HL-60/S4 treated with phorbol 12-myristate 13-acetate at 8.2 ng/mL for 4 days and 3 days (cell line): ENCODE results near the gene GOLT1A.
"Not testable (repeated sequence)": the region's sequence is repeated elsewhere in the genome, so short reads cannot be mapped to it uniquely, and the experiment has no call there.

Source experiments
- in situ Hi-C: fragments of 300-500 bp; cut with MboI; formaldehyde crosslinking; loops from 2 replicates; pipeline ENCODE4 v1.15.0; 2022; ENCODE audit warnings: low sequenced_read_pairs

Gene GOLT1A

DNA sequence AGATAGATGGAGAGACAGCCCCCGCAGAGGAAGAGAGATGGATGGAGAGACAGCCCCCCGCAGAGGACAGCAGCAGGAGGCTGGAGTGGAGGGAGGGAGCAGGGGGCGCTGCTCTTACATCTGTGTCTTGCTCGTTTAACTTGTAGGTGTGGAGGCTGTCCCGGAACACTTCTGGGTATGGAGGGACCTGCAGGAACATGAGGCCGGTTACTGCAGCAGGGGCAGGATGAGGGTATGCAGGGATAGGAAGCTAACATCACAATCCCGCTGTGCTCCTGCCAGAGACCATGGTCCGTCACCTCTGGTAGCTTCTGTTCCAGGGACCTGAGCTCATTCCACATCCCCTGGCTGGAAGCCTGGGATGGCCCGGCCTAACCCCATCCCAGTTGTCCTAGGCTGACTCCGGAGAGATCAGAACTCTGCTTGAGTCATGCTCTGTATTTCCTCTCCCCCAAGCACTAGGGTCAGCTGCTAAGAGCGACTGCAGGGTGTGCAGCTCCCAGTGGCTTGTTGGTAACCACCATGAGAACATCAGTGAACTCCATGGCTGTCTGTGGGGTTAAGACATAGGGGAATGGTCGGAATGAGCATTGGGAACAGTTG, 36.7 kb upstream of the GOLT1A start:
- in situ Hi-C loops = loop anchor here (25.0 kb wide), 1 partner anchor 1513 kb away; no protein-coding TSS in a partner anchor

DNA sequence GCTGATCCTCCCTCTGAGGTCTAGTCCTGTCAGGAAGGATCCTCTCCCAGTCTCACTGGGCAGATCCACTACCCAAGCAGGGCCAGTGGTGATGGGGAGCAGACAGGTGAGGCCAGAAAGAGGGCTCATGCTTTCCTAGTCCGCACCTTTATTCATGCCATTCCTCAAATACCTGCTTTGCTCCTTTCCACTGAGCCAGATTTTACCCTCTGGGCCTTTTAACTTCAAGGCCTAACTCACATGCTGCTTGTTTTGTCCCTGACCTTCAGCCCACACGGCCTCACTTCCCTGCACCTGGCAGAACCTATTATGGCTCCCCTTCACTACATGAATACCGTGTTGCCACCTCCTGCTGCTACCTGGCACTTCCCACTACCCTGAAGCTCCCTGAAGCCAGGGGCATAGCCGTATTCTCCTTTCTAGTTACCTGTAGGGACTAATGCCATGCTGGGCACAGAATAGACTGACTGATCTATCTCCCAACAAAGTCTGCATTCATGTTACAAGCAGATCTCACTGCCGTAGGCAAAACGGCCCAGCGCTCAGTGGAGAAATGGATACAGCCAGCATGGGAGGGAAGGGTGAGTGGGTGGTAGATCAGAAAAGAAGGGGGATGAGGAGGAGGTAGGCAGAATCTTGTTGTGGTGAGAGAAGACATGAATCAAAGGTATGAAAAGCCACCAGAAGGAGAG, 36.1 kb upstream of the GOLT1A start:
- in situ Hi-C loops = loop anchor here (25.0 kb wide), 1 partner anchor 1513 kb away; no protein-coding TSS in a partner anchor

DNA sequence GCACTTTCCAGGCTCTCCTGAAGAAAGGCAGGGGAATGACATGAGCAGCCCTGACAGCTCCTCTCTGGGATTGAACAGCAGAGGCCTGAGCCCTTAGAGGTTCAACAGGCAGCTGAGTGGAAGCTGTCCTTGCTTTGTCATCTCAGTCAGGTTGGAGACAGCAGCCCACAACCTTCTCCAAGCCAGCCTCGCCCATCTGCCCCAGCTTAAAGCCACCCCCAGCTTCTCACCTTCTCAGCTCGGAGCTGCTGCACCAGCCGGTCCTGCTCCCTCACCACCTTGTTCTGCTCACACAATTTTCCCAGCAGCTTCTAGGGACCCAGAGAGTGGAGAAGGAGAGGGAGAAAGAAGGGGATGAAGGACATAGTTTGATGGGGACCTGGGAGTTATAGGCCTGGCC, 35.2 kb upstream of the GOLT1A start:
- in situ Hi-C loops = no loop called here

DNA sequence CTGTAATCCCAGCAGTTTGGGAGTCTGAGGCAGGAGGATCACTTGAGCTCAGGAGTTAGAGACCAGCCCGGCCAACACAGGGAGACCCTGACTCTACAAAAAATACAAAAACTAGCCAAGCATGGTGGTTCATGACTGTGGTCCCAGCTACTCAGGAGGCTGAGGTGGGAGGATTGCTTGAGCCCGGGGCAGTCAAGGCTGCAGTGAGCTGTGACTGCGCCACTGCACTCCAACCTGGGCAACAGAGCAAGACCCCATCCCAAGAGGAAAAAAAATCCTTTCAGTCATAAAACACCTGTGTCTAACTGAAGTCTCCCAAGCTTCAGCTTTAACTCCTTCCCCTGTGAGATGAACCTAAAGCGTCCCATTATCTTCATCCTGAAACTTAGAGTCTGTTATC, 33.1 kb upstream of the GOLT1A start:
- in situ Hi-C loops = no loop called here

DNA sequence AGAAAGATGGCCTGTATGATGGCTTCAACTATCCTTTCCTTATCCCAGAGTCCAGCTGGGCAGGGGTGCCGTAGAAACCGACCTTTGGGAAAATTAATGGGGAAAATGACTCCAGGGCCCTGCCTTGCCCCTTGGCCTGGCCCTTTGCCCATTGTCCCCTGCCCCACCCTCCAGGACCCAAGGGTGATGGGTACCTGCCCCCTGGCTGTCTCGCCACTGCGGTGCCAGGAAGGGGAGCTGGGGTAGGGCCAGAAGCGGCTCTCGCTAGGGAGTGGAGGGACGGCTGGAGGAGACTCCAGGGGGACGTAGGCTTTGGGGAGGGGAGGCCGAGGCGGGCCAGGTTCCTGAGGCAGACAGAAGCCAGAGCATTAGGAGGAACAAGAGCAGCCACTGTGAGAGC, 29.1 kb upstream of the GOLT1A start:
- in situ Hi-C loops = no loop called here

DNA sequence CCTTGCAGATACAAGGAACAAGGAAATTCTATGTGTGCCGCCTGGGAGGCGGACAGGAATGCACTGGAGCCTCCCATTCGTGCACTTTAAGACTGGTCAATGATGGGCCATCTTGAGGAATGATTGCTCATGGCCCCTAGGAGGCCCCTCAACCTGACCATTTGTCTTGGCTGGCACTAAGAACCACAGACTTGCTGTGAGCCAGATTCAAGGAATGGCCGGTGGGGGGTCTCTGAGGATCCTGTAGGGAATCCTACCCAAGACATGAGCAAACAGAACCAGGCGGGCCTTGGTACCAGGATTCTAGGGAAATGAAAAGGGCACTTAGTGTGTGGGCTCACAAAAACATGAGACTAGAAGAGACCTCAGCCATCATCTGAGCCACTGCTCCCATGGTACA, 28.1 kb upstream of the GOLT1A start:
- in situ Hi-C loops = no loop called here

DNA sequence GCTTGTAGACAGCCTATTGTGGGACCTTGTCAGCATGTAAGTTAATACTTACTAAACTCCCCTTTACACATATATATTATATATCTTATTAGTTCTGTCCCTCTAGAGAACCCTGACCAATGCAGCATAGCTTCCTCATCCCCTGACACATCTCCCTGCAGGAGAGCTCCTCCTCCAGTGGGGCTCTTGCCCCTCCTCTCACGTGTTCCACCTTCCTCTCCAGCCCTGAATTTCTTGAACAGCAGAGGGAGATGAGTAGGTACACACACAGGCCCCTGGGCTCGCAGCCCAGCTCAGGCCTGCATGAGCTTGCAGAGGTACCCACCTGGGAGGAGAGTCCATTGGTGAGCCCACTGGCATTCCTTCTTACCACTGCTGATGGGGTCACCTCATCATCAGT, 27.3 kb upstream of the GOLT1A start:
- in situ Hi-C loops = no loop called here

DNA sequence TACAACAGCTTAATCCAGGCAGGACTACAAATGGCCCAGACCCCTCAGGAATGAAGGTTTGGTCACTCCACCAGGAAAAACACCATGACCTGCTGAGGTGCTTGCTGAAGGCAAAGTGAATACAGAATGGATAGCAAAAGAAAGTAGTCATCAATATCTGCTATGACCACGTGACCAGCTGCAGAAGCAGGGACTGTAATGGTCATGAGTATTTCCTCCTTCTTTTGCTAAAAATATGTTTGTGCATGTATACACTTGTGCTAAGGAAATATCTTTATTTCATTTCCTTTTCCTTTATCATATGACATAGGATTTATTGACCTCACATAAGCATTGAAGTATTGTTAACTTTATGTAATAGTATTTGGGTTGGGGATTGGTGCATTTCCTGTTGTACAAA, 26.4 kb upstream of the GOLT1A start:
- in situ Hi-C loops = no loop called here

DNA sequence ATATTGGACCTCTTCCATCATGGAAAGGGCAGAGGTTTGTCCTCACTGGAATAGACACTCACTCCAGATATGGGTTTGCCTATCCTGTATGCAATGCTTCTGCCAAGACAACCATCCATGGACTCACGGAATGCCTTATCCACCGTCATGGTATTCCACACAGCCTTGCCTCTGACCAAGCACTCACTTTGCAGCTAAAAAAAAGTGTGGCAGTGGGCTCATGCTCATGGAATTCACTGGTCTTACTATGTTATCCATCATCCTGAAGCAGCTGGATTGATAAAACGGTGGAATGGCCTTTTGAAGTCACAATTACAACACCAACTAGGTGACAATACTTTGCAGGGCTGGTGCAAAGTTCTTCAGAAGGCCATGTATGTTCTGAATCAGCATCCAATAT, 25.6 kb upstream of the GOLT1A start:
- in situ Hi-C loops = not testable (repeated sequence)

DNA sequence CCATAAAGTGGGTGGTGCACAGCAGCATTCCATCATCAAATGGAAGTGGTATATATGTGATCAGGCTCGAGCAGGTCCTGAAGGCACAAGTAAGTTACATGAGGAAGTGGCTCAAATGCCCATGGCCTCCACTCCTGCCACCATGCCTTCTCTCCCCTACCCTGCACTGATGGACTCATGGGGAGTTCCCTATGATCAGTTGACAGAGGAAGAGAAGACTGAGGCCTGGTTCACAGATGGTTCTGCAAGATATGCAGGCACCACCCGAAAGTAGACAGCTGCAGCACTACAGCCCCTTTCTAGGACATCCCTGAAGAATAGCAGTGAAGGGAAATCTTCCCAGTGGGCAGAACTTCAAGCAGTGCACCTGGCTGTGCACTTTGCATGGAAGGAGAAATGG, 24.7 kb upstream of the GOLT1A start:
- in situ Hi-C loops = not testable (repeated sequence)

DNA sequence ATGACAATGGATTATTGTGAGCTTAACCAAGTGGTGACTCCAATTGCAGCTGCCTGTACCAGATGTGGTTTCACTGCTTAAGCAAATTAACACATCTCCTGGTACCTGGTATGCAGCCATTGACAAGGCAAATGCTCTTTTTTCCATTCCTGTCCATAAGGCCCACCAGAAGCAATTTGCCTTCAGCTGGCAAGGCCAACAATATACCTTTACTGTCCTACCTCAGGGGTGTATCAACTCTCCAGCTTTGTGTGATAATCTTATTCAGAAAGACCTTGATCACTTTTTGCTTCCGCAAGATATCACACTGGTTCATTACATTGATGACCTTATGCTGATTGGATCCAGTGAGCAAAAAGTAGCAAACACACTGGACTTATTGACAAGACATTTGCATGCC, 23.7 kb upstream of the GOLT1A start:
- in situ Hi-C loops = not testable (repeated sequence)

DNA sequence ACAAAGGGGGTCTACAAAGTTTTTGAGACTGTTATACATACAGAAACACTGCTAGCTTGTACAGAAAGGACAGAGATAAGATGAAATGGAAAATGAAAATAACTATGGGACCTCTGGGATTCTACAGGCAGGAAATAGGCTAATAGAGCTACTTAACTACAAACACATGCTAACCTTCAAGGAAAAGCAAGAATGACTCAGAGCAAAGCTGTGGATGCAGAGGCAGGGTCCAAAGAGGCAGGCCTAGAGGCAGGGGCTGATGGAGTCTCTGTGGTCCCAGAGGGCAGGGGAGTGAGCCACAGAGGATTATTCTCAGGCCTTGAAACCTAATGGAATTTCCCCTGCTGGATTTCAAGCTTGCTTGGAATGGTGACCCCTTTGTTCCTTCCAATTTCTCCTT, 18.7 kb upstream of the GOLT1A start:
- in situ Hi-C loops = no loop called here

DNA sequence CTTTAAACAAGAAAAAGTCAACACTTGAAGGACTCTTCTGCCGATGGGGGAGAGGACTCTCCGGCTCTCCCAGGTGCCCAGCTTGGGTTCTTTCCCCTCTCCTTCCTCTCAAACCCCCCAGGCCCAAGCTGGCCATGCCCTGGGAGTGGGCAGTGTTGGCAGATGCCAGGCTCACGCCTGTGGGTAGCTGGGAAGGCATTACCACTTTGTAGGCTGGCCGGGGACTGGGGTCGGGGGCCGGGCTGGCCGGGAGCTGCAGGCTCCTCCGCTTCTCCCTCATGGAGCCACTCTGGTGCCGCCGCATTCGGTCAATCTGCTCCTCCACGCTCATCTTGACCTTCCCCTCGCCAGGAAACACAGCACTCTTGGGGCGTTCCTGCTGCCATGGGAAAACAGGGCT, 16.4 kb upstream of the GOLT1A start:
- in situ Hi-C loops = no loop called here

DNA sequence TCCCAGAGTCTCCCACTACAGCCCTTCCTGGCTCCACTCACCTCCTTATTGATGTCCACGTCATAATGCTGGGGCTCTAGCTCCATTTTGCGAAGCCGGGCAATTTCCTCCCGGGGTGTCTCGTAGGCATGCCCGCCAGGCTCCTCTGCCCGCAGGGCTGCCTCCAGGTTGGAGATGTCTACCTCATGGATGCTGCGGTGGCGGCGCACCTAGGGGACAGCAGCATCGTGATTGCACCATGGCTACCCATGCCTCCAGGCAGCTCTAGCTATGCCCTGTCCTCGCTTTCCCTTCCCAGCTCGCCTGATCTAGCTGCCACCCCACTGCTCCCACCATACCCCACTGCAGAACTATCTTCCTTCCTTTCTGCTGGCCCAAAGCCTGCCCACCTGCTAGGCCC, 15.1 kb upstream of the GOLT1A start:
- in situ Hi-C loops = no loop called here

DNA sequence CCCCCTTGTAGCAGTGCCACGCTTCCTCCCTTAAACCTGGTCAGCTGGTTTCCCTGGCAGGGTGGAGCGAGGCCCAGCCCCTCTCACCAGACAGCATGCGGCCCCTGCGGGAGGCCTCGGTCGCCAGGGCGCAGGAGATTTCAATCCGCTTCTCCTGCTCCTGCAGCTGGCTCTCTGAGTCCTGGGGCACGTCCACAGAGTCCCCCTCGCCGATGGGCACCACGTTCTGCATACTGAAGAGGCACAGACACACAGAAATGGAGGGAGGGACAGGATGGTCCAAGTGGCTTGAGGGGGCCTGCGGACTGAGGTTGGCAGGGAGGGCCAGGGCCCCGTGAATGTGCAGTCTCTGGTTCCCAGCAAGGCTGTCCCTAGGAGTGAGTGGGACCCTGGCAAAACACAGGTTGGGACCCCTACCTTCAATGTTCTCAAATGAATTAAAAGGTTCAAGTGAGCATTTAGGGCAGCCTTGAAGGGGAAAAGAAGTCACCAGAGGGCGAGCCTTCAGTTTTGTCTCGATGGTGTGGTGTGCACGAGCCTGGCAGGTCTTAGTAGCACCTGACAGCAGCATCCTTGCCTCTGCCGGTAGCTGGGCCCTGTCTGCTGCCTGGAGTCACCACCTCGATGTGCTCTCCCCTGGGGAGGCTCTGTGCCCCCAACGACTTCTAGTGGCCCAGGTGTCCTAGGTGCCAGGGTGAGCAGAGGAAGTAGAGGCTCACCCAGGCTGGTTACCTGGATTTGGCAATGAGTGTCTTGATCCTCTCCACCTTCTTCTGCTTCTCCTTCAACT, 14.4 kb upstream of the GOLT1A start:
- in situ Hi-C loops = no loop called here

DNA sequence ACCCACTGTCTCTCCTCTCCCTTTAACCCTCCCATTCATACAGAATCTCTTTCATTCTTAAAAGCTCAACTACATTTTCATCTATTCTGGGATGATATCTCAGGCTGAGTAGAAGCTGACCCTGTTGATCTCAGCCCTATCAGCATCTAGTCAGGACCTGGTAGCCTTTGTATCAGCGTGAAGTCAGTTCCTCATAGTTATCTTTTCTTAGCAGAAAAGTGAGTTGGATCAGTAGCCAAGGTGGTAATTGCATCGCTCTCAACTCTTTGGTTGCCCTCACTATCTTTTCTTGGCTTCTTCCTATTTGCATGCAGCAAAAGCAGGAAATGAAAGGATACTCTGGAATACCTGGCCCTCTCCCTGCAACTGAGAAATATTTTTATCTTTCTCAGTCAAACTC, 13.6 kb upstream of the GOLT1A start:
- in situ Hi-C loops = no loop called here

DNA sequence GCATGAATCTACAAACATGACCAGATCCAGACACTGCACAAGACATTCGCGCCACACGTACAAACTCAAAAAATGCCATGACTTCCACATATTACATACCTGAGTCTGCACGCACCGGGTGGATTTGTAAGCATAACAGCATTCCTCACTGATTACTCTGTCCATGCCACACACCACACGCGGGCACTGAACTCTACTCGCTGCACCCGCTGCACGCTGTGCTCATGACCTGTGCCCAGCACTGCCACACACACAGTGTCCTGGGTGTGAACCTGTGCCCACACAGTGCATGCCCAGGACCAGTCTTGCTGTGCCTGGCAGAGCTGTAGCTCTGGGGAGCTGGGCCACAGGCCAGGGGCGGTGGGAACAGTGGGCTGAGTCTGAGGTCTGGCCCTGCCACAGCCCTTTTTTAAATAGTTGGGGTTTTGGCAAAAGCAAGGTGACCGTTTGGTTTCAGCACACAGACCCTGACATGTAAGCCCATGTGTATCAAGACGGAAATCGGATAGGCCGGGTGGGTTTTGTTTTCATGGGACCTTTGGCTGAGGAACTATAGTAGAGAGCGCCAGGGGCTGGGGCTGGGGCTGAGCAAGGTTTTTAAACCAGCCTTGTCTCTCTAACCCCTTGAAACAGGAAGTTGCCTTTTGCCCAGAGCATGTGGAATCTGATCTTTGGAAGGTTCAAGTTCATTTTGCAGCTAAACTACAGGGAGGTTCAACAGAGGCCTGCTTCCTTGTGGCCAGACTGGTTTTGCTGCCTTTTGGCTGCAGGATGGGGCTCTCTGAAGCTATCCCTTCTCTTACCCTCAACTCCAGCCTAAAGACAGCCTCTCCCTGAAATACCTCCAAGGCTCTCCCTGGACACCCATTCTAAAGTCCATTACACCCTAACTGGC, 12.3 kb upstream of the GOLT1A start:
- in situ Hi-C loops = no loop called here

DNA sequence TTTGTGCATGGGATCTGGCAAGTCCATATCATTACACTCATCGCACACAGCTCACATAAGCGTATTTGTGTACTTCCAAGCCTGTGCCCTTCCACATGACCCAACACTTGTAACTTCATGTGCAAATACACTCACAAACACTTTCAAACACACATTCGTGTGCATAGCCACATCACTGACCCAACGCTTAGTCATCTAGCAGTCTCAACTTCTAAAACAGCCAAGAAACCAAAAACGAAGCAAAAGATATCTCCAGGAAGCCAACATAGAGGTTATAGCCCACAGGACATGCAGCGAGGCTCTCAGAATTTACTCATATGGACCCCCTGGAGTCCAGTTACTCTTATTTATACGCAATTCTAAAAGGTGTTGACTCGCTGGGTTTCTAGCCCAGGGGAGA, 10.9 kb upstream of the GOLT1A start:
- in situ Hi-C loops = no loop called here

DNA sequence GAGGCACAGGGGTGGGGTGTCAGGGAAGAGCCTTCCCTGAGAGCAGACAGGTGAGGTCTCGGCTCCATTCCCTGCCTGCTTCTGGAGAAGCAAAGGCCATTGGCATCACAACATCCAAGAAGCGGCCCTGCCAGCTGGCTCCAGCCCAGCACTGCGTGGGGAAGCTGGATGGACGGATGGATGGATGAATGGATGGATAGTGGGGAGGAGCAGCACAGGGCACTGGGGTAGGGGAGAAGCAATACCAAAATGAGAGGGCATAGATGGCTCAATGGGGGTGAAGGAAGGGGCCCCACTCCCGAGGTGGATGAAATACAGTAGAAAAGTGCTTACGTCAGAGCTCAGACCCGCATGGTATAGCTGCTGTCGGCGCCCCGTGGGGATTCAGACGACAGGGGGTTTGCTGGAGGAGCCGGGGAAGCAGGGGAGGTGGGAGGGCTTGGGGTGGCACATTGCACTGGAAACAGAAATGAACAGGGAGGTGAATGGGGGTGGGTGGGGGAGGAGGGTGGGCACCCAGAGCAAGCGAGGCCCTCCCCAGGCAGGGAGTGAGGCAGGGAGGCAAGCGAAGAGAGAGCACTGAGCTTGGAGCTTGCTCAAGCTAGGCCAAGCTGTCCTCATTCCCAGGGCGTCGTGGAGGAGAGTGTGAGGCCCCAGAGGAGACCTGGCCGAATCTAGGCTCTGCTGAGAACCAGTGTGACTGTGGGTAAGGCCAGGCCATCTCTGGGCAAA, 9.5 kb upstream of the GOLT1A start:
- in situ Hi-C loops = no loop called here

DNA sequence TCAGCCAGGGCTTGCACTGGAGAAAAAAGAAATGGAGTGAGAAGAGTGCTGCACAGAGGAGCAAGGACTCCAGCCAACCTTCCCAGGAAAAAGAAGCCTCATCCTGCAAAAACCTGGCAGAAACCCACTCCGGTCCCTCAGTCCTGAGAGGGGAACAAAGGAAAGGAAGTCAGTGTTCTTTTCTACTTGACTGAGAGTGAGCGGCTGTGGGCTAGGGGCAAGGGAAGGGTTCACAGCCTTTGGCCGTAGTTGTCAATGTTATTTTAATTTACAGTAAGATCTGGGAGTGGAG, 8.9 kb upstream of the GOLT1A start:
- in situ Hi-C loops = no loop called here
